Stomach (tissue), 4 donors: ENCODE results near the gene H2BW2.
"Not testable (repeated sequence)": the region's sequence is repeated elsewhere in the genome, so short reads cannot be mapped to it uniquely, and the experiment has no call there.

ENCODE experiments used
- EP300 ChIP-seq: sonication (generic); formaldehyde crosslinking; IDR thresholded peaks from one replicate; pipeline ENCODE4 v1.6.1; 2017; ENCODE audit warnings: antibody characterized with exemption
- POLR2A ChIP-seq, 4 donors: fragments of 450-650 bp; IDR thresholded peaks; one replicate each; pipeline ENCODE4 v1.6.1; 2016; ENCODE audit warnings: antibody characterized with exemption in 4 of 4, control low read depth in 2 of 4, mild to moderate bottlenecking in 1 of 4, moderate library complexity in 1 of 4
- POLR2AphosphoS5 ChIP-seq, 3 donors: sonication (generic); formaldehyde crosslinking; IDR thresholded peaks; one replicate each; pipeline ENCODE4 v1.6.1; 2016; ENCODE audit warnings: antibody characterized with exemption in 3 of 3
- TF ChIP-seq, protein P1 (sequence below), 7 experiments: fragments of 450-650 bp in 4 of 7; fragments of 200-600 bp in 3 of 7; sonication (generic) in 3 of 7; IDR thresholded peaks; one replicate each; pipeline ENCODE4 v1.5.1; 2016 to 2019; ENCODE audit warnings: antibody characterized with exemption in 7 of 7, control low read depth in 2 of 7, mild to moderate bottlenecking in 1 of 7

DNA sequence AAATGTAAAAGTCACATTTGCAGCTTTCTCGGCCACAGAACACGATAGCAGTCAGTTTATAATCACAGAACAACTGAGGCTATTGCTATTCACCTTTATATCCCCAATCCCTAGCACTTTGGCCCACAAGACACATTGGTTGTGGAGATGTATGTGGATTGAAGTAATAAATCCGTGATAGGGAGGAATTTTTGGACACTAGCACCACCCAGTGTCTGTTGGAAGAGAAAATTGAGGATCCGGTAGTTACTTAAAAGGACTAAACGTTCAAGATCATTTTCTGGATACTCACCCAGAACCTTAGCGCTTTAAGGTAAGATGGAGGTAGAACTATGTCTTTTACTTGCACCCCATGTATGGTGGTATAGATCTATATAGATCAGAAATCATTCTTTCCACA lies 38.1 kb downstream of the H2BW2 start:
- not testable (repeated sequence) for TF ChIP-seq EP300; POLR2A (IDR thresholded peaks at IDR 0.05); POLR2AphosphoS5 (IDR thresholded peaks at IDR 0.05)
- TF ChIP-seq, protein P1, sequence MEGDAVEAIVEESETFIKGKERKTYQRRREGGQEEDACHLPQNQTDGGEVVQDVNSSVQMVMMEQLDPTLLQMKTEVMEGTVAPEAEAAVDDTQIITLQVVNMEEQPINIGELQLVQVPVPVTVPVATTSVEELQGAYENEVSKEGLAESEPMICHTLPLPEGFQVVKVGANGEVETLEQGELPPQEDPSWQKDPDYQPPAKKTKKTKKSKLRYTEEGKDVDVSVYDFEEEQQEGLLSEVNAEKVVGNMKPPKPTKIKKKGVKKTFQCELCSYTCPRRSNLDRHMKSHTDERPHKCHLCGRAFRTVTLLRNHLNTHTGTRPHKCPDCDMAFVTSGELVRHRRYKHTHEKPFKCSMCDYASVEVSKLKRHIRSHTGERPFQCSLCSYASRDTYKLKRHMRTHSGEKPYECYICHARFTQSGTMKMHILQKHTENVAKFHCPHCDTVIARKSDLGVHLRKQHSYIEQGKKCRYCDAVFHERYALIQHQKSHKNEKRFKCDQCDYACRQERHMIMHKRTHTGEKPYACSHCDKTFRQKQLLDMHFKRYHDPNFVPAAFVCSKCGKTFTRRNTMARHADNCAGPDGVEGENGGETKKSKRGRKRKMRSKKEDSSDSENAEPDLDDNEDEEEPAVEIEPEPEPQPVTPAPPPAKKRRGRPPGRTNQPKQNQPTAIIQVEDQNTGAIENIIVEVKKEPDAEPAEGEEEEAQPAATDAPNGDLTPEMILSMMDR (IDR thresholded peaks at IDR 0.05): not testable (repeated sequence)
